Right lung (tissue), 5 donors: Measurements from ENCODE around the gene LHX6. TPM values are rescaled to one million over a fixed set of nuclear protein-coding genes. Genes with fewer than 3 reads are reported as not detected.

Experiments
- DNase-seq, 2 donors: peaks; one replicate each; pipeline ENCODE4 v3.0.0-alpha.2; 2013
- polyA plus RNA-seq, 5 donors: library from polyadenylated mRNA; unstranded; fragments of 120-200 nt; gene quantifications; one replicate each; pipeline versions ENCODE4 v1.2.1 to v1.2.3, GENCODE V29; 2013; ENCODE audit warnings: inconsistent platforms in 1 of 5, low replicate concordance in 1 of 5; ENCODE audit not compliant: insufficient read length in 5 of 5, insufficient read depth in 1 of 5

The LHX6 gene
- polyA plus RNA-seq, 5 donors = 16.3 to 21.4 (median 18.2) TPM

DNA sequence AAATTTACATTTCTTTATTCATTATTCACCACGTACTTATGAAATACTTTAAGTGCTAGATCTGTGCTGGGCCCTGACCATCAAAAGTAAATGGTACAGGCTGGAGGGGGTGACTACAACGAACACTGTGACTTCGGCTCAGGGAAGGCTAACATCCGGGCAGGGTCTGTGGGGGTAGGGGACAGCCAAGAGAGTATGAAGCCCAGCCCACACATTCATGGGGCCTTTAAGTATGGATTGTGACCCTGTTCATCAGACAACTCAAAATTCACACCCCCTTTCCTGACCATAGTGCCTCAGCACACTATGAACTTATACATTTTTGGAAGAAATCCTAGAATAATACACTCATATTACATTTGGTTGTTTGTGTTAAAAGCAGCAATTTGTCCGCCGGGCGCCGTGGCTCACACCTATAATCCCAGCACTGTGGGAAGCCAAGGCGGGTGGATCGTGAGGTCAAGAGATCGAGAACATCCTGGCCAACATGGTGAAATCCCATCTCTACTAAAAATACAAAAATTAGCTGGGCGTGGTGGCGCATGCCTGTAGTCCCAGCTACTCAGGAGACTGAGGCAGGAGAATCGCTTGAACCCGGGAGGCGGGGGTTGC is 35.7 kb downstream of the LHX6 start:
- no peak for DNase-seq

DNA sequence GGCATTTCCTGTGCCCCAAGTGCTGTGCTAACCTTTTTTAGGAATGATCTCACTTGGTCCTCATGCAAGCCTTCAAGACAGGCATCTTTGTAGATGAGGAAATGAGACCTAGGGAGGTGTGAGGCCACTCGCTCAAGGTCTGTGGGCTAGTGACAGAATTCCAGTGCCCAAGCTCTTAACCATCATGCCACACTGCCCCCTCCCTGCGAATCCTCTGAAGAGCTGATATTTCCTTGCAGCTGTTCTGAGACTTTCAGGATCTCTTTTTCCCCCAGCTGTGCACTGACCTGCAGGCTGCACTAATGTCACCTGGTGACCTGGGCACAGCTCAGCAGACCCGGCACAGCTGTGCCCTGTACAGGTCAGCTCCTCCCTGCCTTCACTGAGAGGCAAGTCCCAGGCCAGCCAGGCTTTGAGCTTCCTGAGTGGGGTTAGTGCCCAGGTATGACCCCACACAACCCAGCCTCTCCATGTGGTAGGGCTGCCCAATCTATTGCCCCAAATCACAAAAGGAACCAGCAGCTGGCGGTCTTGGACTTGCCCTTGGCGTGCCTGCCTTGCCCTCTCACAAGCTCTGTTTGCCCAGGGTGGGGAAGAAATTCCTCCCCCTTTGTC is 36.4 kb downstream of the LHX6 start:
- no peak for DNase-seq

DNA sequence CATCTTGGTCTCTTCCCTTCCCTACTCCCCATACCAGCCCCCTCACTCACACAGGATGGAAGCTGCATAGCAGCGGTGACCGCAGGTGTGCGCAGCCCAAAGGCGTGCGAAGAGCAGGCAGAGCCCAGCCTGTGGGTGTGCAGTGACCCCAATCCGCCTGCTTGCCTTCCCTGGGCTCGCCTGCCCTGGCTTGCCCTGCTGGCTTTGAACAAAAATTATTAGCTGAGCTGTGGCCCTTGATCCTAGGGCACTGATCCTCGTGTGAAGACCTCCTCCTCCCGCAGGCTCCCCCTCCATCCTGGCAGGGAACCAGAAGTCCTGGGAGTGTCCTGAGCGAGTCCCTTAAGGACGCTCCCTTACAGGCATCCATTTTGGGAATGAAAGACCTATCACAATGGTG is 37.2 kb downstream of the LHX6 start:
- no peak for DNase-seq

DNA sequence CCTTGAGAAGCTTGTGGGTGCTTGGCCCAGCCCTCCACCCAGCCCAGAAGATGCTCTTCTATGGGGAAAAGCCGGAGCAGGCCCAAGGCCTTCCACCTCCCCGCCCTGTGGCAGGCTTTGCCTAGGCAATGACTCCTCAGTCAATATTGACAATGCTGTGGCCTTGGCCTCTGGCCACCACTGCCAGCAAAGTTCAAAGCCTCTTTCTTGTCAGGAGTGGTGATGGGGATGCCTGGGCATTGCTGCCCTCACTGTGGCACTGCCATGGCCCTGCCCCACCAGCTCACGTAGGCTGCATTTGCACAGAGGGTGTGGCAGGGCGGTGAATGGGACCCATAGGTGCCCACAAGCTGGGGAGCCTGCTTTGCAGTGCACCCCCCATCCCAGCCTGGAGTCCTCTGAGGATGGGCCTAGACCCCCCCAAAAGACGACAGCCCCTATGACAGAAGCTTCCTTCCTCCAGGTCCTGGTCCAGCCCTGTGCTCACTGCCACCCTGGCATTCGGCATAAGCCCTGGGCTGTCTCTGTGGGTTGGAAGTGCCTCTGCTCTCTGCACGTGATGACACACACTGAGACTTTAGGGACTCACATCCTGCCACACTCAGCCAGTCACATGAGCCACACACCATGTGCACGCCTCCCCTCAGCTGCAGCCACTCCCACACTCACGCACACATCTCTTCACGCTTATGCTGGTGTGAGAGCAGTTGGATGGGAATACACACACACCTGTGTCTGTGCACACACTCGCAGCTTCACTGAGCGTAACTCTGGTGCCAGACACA is 38.0 kb downstream of the LHX6 start:
- DNase-seq = no peak

DNA sequence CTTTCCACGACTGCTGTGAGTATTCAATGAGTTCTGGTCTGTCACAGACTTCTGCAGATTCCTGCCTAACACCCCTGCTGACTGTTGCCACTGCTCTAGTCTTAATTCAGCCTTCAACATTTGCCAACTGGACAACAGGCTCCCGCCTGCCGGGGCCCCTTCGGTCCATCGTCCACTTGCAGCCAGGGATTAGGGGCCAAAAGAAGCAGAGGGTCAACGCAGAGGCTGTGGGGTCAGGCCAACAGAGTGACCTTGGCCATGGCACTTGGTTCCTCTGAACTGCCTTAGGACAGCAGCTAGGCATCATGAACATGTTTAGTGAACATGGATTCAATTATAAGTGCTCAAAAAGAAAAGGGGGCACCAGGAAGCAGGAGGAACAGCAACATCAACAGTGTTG is 40.4 kb downstream of the LHX6 start:
- DNase-seq = no peak

DNA sequence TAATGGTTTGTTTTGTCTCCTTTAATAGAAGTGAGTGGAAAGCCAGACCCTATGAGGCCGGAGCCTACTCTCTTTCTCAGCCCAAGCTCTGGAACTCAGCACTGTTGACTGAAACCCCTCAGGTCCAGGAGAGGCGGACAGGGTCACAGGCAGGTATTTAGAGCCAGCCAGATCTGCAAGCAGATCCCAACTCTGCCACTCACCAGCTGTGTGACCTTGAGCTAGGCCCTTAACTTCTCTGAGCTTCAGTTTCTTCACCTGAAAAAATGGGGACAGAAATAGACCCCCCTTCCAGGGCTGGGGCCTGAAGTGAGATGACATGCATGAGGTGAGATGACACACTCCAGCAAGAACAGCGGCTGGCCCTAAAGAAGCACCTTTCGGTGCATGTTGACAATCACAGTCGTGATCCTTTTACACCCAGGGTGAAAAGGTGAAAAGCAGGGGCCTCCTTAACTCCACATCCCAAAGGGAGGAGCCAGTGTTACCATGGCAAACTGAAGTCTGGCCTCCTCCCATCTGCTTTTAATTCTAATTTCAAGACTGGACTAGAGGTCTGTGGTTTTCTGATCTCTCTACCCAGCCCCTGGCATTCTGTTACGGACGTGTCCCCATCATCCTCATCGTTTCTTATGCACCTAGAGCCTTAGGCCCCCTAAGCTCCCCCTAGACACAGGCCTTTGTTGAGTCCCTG is 41.8 kb downstream of the LHX6 start:
- DNase-seq = no peak

DNA sequence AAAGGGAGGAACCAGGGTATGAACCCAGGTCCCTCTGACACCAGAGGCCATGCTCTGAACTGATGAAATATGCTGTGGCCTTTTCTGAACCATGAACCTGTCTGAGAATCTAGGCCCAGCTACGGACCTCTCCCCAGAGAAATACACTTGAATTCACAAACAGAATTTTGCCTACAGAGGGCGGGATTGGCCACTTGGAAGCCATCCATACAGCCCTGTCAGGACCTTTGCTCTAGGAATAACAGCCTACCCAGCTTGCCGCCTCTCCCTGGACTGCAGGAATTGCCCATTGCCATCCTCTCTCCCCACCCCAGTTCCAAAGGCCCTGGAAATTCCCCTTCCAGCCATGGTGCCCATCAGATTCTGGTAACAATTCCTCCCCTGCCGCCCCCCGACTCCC is 42.5 kb downstream of the LHX6 start:
- no peak for DNase-seq

DNA sequence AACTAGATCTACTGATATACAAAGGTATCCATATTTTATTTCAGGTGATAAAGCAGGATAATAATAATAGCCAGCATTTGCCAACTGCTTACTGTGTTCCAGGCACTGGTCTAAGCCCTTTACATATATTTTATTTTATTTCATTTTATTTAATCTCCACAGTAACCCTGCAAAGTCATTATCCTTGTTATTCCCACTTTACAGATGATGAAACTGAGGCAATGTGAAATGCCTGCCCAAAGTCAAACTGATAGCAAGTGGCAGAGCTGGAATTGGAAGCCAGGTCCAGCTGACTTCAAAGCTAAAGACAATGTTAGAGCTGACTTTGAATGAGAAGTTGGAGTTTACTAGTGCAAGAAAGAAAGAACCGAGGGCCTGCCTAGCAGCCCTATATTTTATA is 44.2 kb downstream of the LHX6 start:
- DNase-seq = no peak

DNA sequence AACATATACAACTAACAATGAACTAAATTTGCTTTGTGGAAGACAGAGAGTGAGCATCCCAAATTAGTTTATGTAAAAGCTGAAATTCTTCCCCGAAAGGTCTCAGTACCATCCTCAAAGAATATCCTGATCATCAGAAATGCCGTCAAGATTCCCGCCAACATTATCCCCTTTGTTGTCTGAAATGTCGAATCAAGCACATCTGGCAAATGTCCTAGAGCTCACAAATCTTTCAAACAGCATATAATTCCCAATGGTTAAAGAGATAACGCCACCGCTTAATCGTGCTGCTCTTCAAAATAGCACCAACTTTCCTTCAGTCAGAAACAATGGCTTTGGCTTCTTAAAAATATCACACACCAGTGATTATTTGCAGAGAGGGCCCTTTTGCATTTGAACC is 45.3 kb downstream of the LHX6 start:
- DNase-seq = no peak

DNA sequence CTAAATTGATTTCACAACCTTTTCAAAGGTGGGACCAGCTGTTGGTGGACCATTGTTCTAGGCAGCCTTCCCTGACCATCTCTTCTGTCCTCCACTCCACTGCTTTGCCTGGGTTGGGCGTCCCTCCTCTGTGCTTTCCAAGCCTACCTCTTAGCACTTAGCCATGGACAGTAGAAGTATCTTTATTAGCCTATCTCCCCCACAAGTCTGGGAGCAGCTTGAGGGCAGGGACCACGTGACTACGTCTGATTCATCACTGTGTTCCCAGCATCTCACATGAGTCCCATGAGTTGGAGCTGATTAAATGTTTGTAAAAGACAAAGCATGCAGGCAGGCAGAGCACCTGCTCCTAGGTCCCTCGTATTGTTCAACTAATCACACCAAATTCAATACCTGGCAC is 48.1 kb downstream of the LHX6 start:
- no peak for DNase-seq

DNA sequence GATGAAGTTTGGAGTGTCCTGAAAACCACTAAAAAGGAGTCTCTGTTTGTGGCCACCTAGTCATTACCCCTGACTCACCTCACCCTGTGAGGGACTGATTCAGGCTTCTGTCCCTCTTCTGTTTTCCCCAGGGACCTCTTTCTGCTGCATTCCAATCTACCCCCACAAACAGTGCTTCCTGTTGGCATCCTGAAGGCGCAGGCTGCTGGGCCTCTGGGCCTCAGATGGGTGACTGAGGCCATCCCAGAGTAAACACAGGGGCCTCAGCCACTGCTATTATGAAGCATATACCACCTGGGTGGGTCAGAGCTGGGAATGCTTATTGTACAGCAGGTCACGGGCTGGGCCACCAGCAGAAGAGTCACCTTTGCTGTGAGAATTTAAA is 49.1 kb downstream of the LHX6 start:
- DNase-seq = no peak

DNA sequence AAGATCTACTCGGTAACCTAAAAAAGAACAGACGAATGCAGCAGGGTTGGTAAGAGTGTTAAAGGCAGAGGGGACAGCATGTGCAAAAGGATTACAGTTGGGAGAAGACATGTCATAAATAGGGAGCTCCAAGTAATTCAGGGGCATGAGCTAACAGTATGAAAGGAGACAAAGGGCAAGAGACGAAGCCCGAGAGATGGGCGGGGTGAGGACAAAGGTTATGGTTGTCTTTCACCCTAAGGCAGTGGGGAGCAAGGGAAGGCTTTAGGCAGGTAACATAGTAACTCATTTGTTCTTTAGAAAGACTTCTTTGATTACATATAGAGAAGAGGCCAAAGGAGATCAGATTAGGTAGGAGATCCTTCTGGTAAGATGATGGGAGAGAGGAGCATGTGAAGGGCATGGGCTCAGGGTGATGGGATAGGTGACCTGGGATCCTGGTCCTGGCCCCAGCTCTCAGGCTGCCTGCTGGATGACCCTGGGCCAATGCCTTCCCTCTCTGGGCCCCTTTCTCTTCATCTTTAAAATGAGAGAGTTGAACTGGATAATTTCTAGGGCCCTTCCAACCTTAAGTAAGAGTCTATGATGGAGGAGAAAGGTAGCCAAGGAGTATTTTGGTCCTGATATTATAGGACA is 49.6 kb downstream of the LHX6 start:
- no peak for DNase-seq

DNA sequence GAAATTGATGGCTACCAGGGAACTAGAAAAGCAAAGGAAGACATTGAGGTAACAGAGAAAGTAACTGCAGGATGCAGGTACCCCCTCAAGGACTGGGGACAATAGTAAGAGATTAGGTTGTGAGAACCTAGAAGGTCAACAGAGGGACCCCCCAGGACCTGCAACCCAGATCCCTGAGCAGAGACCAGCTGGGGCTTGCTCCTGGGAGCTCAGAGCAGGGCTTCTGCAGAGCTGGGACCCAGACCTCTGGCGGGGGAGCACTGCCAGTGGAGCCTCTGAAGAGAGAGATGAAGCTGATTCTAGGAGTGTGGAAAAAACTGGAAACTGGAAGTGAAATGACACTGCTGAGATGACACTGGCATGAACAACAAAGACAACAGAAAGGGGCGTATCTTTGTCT is 51.8 kb downstream of the LHX6 start:
- no peak for DNase-seq

DNA sequence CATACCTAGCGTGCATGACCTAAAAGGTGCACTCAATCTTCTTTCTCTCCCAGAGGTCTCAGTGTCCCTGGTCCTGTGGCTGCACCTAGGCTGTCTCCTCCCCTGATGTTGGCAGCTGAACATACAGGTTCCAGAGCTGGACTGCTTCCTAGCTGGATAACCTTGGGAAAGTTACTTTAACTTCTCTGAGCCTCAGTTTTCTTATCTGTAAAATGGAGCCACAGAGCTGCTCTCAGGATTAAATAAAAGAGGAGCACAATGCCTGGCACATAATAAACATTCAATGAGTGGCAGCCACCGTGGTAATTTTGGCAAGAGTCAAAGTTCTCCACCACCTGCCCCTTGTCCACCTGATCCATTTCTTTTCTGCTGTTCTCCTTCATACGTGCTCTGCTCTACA is 55.1 kb downstream of the LHX6 start:
- DNase-seq = no peak

DNA sequence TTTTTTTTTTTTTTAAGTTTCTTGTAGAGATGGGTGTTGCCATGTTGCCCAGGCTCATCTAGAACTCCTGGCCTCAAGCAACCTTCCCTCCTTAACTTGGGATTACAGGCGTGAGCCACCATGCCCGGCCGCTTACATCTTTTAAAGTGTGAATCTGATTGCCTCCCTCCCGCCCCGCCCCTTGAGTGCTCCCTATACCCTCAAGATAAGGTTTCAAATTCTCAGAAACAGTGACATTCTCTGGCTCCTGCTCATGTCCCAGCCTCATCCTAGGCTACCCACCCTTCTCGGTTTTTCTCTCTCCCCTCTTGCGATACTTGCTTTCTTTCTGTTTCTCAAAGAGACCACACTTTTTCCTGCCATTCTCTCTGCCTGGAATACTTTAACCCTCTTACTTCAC is 56.6 kb downstream of the LHX6 start:
- DNase-seq = no peak

DNA sequence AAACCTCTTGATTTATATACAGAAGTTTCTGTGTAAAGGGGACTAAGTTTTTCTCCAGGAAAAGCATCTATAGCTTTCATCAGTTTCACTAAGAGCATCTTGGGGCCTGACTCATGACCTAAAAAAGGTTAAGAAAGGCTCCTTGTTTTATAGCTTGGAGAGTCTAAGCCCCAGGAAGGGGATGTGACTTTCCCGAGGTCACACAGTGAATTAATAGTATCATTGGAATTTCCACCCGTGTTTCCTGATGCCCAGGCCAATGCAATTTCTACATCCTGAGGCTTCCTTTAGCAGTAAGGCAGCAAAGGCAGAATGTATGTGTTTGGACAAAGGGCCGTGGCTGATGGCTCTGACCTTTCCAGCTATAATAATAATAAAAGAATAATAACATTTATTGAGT is 60.4 kb downstream of the LHX6 start:
- no peak for DNase-seq

DNA sequence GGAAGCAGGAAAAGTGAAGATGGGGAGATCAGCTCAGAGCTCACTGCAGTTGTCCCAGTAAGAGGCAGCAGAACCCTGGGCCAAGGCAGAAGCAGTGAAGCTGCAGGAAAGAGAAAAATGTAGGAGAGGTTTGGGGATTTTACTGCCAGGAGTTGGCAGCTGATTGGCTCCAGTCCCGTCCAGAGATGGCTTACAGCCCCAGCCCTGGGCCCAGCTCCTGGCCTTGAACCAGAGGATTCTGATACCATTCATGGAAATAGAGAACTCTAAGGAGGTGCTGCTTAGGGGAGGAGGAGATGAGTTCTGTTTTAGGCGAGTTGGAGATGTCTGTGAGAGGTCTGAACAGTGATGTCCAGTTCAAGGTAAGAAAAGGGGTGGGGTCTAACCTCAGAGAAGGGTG is 64.5 kb downstream of the LHX6 start:
- DNase-seq = no peak

DNA sequence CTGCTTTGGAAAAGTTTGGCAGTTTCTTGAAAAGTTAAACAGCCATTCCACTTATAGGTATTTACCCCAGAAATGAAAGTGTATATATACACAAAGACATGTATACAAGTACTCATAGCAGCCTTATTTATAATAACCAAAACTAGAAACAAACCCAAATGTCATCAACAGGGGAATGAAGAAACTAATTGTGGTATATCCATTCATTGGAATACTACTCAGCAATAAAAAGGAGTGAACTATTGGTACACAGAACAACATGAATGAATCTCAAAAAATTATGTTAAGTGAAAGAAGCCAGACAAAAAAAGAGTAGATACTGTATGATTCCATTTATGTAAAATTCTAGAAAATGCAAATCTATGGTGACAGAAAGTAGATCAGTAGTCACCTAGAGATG is 66.3 kb downstream of the LHX6 start:
- no peak for DNase-seq

DNA sequence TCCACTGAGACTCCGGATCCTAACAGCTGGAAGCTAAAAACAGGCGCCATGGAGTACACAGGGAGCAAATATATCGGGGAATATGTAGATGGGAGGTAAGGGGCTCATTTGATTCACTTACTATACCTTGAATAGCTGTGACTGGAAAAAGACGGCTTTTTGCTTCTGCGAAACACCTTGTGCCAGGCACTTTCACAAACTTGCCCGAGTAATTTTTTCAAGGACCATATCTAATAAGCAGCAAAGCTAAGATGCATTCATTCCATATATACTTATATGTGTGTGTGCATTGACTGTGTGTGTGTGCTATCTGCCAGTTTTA is 68.9 kb downstream of the LHX6 start:
- no peak for DNase-seq

DNA sequence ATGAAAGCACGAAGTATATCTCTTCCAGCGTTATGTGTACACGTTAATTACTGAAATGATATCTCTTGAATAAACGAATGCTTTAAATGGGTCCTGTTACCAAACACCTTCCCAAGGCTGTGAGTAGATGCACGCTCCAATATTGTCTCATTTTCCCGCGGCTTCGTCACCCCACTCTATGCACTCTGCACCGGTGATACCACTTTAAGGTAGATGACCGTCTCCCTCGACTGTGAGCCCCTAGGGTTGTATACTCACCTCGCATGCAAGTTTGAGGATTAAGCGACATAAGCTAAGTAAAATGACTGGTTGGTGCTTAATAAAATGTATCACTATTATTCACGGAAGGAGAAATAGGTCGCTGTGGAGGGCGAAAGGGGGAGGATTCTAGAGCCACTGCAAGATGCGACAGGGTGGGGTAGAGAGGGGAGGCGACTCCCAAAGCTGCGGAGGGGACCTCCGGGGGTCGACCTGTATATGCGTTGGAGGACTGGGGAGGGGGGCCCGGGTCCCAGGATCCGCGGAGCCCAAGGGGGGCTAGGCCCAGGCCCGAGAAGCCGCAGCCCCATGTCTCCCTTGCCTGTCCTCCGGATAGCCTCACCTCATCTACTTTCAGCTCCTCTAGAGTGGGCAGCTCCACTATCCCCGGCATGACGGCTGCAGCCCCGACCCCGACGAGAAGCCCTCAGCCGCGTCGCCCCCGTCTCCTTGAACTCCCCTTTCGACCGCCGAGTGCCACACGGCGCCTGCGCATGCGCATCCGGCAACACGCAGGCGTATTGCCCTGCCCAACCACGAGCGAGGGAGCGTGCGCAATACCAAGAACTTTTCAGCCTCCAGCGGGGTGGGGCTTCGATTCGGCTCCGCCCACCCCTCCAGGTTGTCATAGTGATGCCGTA is 69.5 kb downstream of the LHX6 start, which contains the start of the genes MORN5 and NDUFA8:
MORN5 (plus strand) TSS at position 883 of the 899 bp plus-strand sequence. CDS start 65 bp downstream, outside the sequence.
NDUFA8 (minus strand) TSS at position 754 of the 899 bp plus-strand sequence; CDS start at position 652, 102 bp downstream.
- peak; percentile 97 to 98 for DNase-seq

DNA sequence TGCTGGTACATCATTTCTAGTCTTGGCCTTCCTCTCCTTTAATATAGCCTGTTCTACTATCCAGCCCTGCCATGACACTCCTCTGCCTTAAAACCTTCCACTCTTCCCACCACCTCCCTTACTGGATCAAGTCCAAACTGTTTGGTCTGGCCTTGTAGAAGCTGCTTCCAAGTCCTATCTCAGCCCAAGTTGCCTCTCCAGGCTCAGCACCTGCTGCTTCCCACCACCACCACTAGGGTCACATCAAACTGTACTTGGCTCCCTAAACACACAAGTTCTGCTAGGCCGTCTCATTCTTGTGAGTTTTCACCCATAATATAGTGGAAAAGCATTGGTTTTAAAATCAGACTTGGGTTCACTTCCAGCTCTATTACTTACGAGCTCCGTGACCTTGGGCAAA is 70.6 kb downstream of the LHX6 start:
- DNase-seq = no peak
